ENCODE measurements around the gene CELA1. TPM values are rescaled to one million over a fixed set of nuclear protein-coding genes. Genes with fewer than 3 reads are reported as not detected.
"Not testable (repeated sequence)": the region's sequence is repeated elsewhere in the genome, so short reads cannot be mapped to it uniquely, and the experiment has no call there.

Gene CELA1
- total RNA-seq, 1 donor from 2014 or later: 0.16 TPM

GRCh38 chr12:51349026-51349425, 2.5 kb upstream of the CELA1 start:
- intact Hi-C loops (cut with micrococcal nuclease): no loop called here

GRCh38 chr12:51348116-51348515, 1.6 kb upstream of the CELA1 start:
- intact Hi-C loops (cut with micrococcal nuclease): no loop called here

DNA sequence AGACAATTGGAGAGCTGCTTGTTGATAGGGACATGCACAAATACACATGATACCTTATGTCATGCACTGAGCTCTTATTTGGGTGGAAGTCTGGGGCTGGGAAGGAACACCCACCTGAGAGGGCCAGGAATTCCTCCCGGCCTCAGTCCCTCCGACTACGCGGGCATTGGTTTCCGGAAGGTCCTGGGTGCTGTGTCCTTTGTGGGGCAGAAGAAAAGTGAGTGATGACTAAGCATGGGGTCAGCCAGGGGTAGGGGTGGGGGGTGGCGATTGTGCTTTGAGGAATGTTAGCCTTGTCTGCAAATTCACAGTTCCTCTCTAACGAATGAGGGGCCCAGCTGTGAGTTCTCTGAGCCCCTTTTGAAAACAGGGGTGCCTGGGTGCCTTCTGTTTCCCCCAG, 798 bp downstream of the CELA1 start:
- intact Hi-C loops (cut with micrococcal nuclease): no loop called here

DNA sequence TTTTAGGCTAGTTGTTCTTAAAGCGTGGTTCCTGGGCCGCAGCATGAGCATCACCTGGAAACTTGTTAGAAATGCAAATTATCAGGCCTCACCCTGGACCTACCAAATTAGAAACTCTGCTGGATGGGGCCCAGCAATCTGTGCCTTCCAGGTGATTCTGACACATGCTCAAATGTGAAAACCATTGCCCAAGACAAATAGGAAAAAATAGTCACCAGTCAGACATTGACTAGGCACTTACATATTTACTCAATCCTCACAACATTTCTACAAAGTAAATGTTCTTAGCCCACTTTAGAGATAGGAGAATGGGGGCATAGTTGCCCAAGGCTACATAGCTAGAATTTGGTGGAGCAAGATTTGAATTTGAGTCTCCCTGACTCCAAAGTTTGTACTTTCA, 3.3 kb downstream of the CELA1 start:
- intact Hi-C loops (cut with micrococcal nuclease): loop anchor here (5.0 kb wide), 1 partner anchor 516 kb away; no protein-coding TSS in a partner anchor

GRCh38 chr12:51342416-51342815, 4.1 kb downstream of the CELA1 start:
- intact Hi-C loops (cut with micrococcal nuclease): loop anchor here (5.0 kb wide), 1 partner anchor 515 kb away; no protein-coding TSS in a partner anchor

GRCh38 chr12:51341251-51342007, 5.0 kb downstream of the CELA1 start:
- intact Hi-C loops (cut with micrococcal nuclease): loop anchor here (1.0 to 5.0 kb wide), 5 partner anchors 19 to 514 kb away; no protein-coding TSS in a partner anchor

- intact Hi-C loops (cut with micrococcal nuclease): loop anchor here (2.0 to 5.0 kb wide), 2 partner anchors 17 to 512 kb away; no protein-coding TSS in a partner anchor
These were observed 6.7 kb downstream of the CELA1 start for GRCh38 chr12:51339750-51340149.

DNA sequence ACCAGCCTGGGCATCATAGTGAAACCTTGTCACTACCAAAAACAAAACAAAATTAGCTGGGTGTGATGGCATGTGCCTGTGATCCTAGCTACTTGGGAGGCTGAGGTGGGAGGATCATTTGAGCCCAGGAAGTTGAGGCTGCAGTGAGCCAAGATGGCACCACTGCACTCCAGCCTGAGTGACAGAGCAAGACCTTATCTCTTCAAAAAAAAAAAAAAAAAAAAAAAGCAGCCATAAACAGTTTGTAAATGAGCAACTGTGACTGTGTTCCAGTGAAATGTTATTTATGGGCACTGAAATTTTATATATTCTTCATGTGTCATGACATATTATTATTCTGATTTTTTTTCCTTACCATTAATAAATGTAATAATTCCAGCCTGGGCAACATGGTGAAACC, 9.1 kb downstream of the CELA1 start:
- intact Hi-C loops (cut with micrococcal nuclease): not testable (repeated sequence)

- intact Hi-C loops (cut with micrococcal nuclease): no loop called here
These were observed 10.5 kb downstream of the CELA1 start for GRCh38 chr12:51335931-51336330.

- intact Hi-C loops (cut with micrococcal nuclease): no loop called here
These were observed 11.7 kb downstream of the CELA1 start for GRCh38 chr12:51334764-51335163.

- intact Hi-C loops (cut with micrococcal nuclease): no loop called here
These were observed 12.9 kb downstream of the CELA1 start for GRCh38 chr12:51333536-51333935.

- intact Hi-C loops (cut with micrococcal nuclease): no loop called here
These were observed 16.3 kb downstream of the CELA1 start for GRCh38 chr12:51330186-51330585.

- intact Hi-C loops (cut with micrococcal nuclease): loop anchor here (10.0 kb wide), 1 partner anchor 305 kb away; the partner anchor contains the start of gene SLC11A2
These were observed 16.7 kb downstream of the CELA1 start for GRCh38 chr12:51329742-51330141.

DNA sequence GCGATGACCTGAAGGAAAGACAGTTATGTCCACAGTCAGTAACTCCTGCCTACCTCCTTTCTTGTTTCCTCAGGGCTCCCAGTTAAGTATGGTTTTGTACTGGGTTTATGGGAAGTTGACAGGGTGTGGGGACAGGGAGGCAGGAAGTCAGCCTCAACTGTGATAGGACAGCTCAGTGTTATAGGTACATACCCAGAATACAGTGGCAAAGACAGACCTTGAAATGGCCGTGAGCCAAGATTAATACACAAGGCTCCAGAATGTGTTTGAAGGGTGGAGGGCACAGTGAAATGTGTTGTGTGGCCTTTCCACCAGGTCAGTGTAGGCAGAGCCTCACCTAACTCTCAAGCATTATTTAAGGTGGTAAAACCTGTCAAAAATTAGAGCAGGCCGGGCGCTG, 17.9 kb downstream of the CELA1 start:
- intact Hi-C loops (cut with micrococcal nuclease): loop anchor here (10.0 kb wide), 1 partner anchor 304 kb away; the partner anchor contains the start of gene SLC11A2

GRCh38 chr12:51326698-51327439, 19.6 kb downstream of the CELA1 start:
- intact Hi-C loops (cut with micrococcal nuclease): loop anchor here (1.0 to 10.0 kb wide), 2 partner anchors 8 to 302 kb away; partner anchors contain the start of gene SLC11A2

GRCh38 chr12:51324953-51325352, 21.5 kb downstream of the CELA1 start:
- intact Hi-C loops (cut with micrococcal nuclease): loop anchor here (5.0 to 10.0 kb wide), 4 partner anchors 58 to 300 kb away; partner anchors contain the start of genes CSRNP2, POU6F1 and SLC11A2

GRCh38 chr12:51323966-51324895, 22.2 kb downstream of the CELA1 start, which contains the start of gene BIN2:
Gene BIN2, minus strand, starts transcription at chr12:51324174. Its CDS starts 72 bp downstream, at chr12:51324102.
- intact Hi-C loops (cut with micrococcal nuclease): loop anchor here (2.0 to 10.0 kb wide), 7 partner anchors 17 to 299 kb away; partner anchors contain the start of genes CSRNP2, POU6F1, SLC11A2 and TFCP2

DNA sequence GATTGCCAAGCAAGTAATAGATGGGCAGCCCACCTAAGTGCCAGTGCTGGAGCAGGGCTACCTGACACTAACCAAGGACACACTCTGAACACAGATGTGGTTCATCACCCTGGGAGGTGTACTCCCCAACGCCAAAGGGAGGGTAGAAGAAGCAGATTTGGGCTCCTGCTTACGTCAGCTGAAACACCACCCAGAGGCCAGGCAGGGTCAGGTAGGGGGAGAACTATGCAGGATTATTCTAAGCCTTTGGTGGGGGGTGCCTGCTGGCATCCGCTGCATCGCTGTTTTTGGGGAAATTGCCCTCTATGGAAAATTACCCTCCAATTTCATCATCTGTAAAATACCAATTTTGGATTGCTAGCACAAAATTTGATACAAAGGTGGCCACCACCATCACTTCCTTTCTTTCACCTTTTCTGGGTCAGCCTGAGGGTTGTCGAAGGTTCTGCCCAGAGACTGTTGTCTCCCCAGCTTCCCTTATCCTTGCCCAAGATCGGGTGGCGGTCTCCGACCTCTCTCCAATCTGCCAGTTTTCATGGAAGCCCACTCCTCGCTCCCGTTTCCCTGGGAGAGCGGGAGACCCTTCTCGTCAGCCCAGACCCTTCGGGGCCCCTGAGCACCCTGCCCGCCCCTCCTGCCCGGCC, 23.0 kb downstream of the CELA1 start:
- intact Hi-C loops (cut with micrococcal nuclease): loop anchor here (2.0 to 10.0 kb wide), 7 partner anchors 17 to 299 kb away; partner anchors contain the start of genes CSRNP2, POU6F1, SLC11A2 and TFCP2

GRCh38 chr12:51322452-51322851, 24.0 kb downstream of the CELA1 start:
- intact Hi-C loops (cut with micrococcal nuclease): loop anchor here (2.0 to 10.0 kb wide), 7 partner anchors 18 to 298 kb away; partner anchors contain the start of genes CSRNP2, POU6F1, SLC11A2 and TFCP2

- intact Hi-C loops (cut with micrococcal nuclease): loop anchor here (2.0 to 10.0 kb wide), 7 partner anchors 19 to 297 kb away; partner anchors contain the start of genes CSRNP2, POU6F1, SLC11A2 and TFCP2
These were observed 24.6 kb downstream of the CELA1 start for GRCh38 chr12:51321882-51322281.

Measured in T-helper 2 cell treated with Interferon-gamma antibody and Interleukin-4, amounts not matched to agents 100 ng/mL and 5 ng/mL, for 36 hours (primary cell).